Activated CD4-positive, alpha-beta memory T cell treated with anti-CD3 and anti-CD28 coated beads, Interleukin-2, amount 10 ng/mL, durations not matched to agents 7 days and 5 days (primary cell): ENCODE measurements around the gene SNHG17. TPM values are rescaled to one million over a fixed set of nuclear protein-coding genes. Genes with fewer than 3 reads are reported as not detected.
"Not testable (repeated sequence)": the region's sequence is repeated elsewhere in the genome, so short reads cannot be mapped to it uniquely, and the experiment has no call there.

Experiments used
- CTCF ChIA-PET: fragments of 350-600 bp; sonication (Branson Sonifier 250); formaldehyde crosslinking; loops from one replicate; lab custom pipeline; 2021; ENCODE audit warnings: antibody characterized with exemption, inconsistent platforms; lab: Charles Lee
- POLR2A ChIA-PET: fragments of 350-600 bp; sonication (Branson Sonifier 250); formaldehyde crosslinking; loops from one replicate; lab custom pipeline; 2021; ENCODE audit warnings: antibody characterized with exemption; lab: Charles Lee
- DNase-seq: peaks from one replicate; pipeline ENCODE4 v3.0.0-alpha.2; 2020
- H3K27ac Mint-ChIP-seq: one replicate; pipeline ENCODE4 v1.8.0; 2021; ENCODE audit warnings: mild to moderate bottlenecking, mixed read lengths
- H3K27me3 Mint-ChIP-seq: one replicate; pipeline ENCODE4 v1.8.0; 2021; ENCODE audit warnings: mixed read lengths
- H3K36me3 Mint-ChIP-seq: one replicate; pipeline ENCODE4 v1.8.0; 2021; ENCODE audit warnings: low read depth, mixed read lengths
- H3K4me1 Mint-ChIP-seq: one replicate; pipeline ENCODE4 v1.8.0; 2021; ENCODE audit warnings: mixed read lengths
- H3K4me3 Mint-ChIP-seq: one replicate; pipeline ENCODE4 v1.8.0; 2021; ENCODE audit warnings: mild to moderate bottlenecking, mixed read lengths
- H3K9me3 Mint-ChIP-seq: one replicate; pipeline ENCODE4 v1.8.0; 2021; ENCODE audit warnings: mixed read lengths
- total RNA-seq, 2 experiments: library from RNA; stranded (reverse); gene quantifications; one replicate each; pipeline ENCODE4 v1.2.3, GENCODE V29; 2021

SNHG17 gene
- total RNA-seq, 2 experiments from 2014 or later, result 30.1 to 33.4 TPM

DNA sequence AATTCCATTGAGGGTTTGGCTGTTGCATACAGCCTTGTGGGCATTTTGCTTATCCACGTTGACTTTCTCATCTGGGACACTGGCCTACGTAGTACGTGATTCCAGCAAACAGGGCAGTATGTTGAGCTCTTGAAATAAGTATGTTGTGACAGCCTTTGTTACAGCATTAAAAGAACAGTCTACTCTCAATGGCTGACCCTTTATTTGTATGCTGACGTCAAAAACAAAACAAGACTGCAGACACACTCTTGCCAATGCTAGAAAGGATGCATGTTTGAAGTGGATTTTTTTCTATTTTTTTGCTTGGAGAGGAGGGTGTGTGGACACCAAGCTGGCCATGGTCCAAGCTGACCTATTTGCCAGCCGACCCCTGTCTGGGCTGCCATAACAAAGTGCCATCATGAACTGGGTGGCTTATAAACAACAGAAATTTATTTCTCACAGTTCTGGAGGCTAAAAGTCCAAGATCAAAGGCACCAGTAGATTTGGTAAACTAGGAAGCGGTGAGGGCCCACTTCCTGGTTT lies 10.8 kb upstream of the SNHG17 start:
- Mint-ChIP-seq H3K4me3 (peak overlapping the region; percentile 74), H3K27ac (peak overlapping the region; percentile 77), H3K27me3 (peaks cover 10% of the 10 kb centered on the region), H3K9me3 (no peaks in the 10 kb centered on the region), H3K4me1 (peaks cover 29% of the 10 kb centered on the region), H3K36me3 (peaks cover 22% of the 10 kb centered on the region)
- ChIA-PET POLR2A (interaction anchor here (0.6 to 5.7 kb wide), 11 partner anchors 8 to 427 kb away, joined by 3 to 179 read pairs (median 5); partner anchors contain the start of genes RALGAPB and SNHG17), CTCF (interaction anchor here (0.7 to 6.4 kb wide), 9 partner anchors 9 to 359 kb away, joined by 3 to 139 read pairs (median 5); partner anchors contain the start of genes PPP1R16B, RALGAPB and SNHG17)
- no peak for DNase-seq

DNA sequence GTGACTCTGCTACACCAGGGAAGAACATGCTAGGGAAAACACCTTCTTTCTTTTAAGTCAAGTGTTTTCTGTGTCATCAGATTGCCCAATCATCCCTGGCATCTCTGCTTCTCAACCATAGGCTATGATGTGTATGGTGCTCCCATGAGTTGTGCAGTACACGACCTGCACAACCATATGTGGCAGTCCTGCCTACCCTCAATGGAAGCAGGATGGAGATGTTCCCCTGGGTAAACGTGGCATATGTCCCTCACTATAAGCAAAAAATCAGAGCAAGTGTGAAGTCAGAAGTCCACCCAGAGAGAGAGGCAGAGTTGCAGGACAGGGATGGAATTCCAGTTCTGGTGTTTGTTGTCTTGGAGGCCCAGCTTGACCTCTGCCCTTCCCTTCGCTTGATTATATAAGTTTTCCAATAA lies 10.3 kb upstream of the SNHG17 start:
- no peak overlapping the region for H3K27ac Mint-ChIP-seq
- H3K36me3 Mint-ChIP-seq, result peaks cover 16% of the 10 kb centered on the region
- H3K4me3 Mint-ChIP-seq, result no peak overlapping the region
- DNase-seq, result no peak
- no peaks in the 10 kb centered on the region for H3K9me3 Mint-ChIP-seq
- H3K4me1 Mint-ChIP-seq, result peaks cover 29% of the 10 kb centered on the region
- ChIA-PET POLR2A (interaction anchor here (1.0 to 5.7 kb wide), 7 partner anchors 8 to 411 kb away, joined by 4 to 179 read pairs (median 9); partner anchors contain the start of genes RALGAPB and SNHG17), CTCF (interaction anchor here (0.8 to 6.4 kb wide), 7 partner anchors 8 to 319 kb away, joined by 3 to 139 read pairs (median 5); partner anchors contain the start of genes RALGAPB and SNHG17)
- peaks cover 10% of the 10 kb centered on the region for H3K27me3 Mint-ChIP-seq

- no peaks in the 10 kb centered on the region for H3K9me3 Mint-ChIP-seq
- H3K27me3 Mint-ChIP-seq, result peaks cover 10% of the 10 kb centered on the region
- no peak overlapping the region for H3K27ac Mint-ChIP-seq
- no peak for DNase-seq
- ChIA-PET CTCF (no interaction called here), POLR2A (no interaction called here)
- no peak overlapping the region for H3K4me3 Mint-ChIP-seq
- no peaks in the 10 kb centered on the region for H3K36me3 Mint-ChIP-seq
- H3K4me1 Mint-ChIP-seq, result peaks cover 10% of the 10 kb centered on the region
Measured at GRCh38 chr20:38441916-38442315, 6.8 kb upstream of the SNHG17 start.

- H3K4me1 Mint-ChIP-seq, POLR2A ChIA-PET, H3K27ac Mint-ChIP-seq, H3K9me3 Mint-ChIP-seq, DNase-seq, H3K4me3 Mint-ChIP-seq, H3K36me3 Mint-ChIP-seq: not testable (repeated sequence)
- CTCF ChIA-PET, result interaction anchor here (0.8 kb wide), 1 partner anchor 55 kb away, joined by 3 read pairs; no protein-coding TSS in a partner anchor
- peaks cover 10% of the 10 kb centered on the region for H3K27me3 Mint-ChIP-seq
Measured at GRCh38 chr20:38441110-38441509, 6.0 kb upstream of the SNHG17 start.

DNA sequence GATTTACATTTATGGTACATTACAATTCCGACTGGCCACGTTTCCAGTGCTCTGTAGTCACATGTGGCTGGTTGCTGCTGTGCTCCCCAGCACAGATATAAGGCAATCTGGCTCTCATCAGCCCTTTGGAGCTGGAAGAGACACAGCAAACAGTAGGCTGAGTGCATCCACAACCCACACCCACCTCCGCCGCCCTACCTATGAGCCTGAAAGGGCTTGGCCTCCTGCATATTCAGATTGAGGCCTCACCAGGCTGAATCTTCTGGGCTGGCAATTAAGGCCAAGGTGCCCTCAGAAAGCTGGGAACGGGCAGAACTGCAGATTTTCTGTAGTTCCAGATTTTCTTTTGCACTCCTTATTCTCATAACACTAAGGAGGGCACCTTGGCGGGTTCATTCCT lies 2.7 kb upstream of the SNHG17 start:
- Mint-ChIP-seq H3K27me3 (peaks cover 9% of the 10 kb centered on the region), H3K27ac (no peak overlapping the region), H3K4me1 (peaks cover 14% of the 10 kb centered on the region), H3K36me3 (peaks cover 22% of the 10 kb centered on the region), H3K4me3 (no peak overlapping the region), H3K9me3 (no peaks in the 10 kb centered on the region)
- DNase-seq, result no peak
- ChIA-PET CTCF (interaction anchor here (0.6 to 1.7 kb wide), 5 partner anchors 8 to 702 kb away, joined by 3 to 16 read pairs (median 3); partner anchors contain the start of gene RALGAPB), POLR2A (interaction anchor here (2.2 to 2.8 kb wide), 2 partner anchors 9 to 35 kb away, joined by 10 to 27 read pairs; partner anchors contain the start of gene RALGAPB)

DNA sequence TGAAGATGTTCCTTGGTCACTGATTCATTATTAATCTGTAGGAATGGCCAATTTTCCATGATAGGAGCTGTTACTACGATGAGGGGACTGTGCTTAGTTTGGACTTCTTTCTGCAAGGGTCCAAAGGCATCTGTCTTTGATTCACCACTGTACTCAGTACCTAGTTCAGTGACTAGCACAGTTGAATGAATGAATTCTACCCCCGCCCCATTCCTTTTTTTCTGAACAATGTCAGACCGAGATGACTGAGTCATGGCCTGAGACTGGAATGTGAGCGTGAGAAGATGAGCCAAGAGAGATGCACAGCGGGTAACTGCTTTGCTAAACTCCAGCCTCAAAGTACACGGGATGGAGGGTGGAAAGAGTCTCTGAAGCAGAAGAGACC lies 419 bp upstream of the SNHG17 start:
- ChIA-PET CTCF (interaction anchor here (0.6 to 5.0 kb wide), 8 partner anchors 10 to 115 kb away, joined by 3 to 139 read pairs (median 6); partner anchors contain the start of gene RALGAPB), POLR2A (interaction anchor here (0.6 to 4.9 kb wide), 16 partner anchors 9 to 1257 kb away, joined by 3 to 179 read pairs (median 4); partner anchors contain the start of genes FAM83D, MROH8, PPP1R16B and RALGAPB)
- H3K9me3 Mint-ChIP-seq, result no peaks in the 10 kb centered on the region
- no peak for DNase-seq
- no peaks in the 10 kb centered on the region for H3K27me3 Mint-ChIP-seq
- H3K4me1 Mint-ChIP-seq, result peaks cover 36% of the 10 kb centered on the region
- H3K4me3 Mint-ChIP-seq, result peak overlapping the region; percentile 97
- peak overlapping the region; percentile 89 for H3K27ac Mint-ChIP-seq
- peaks cover 44% of the 10 kb centered on the region for H3K36me3 Mint-ChIP-seq

DNA sequence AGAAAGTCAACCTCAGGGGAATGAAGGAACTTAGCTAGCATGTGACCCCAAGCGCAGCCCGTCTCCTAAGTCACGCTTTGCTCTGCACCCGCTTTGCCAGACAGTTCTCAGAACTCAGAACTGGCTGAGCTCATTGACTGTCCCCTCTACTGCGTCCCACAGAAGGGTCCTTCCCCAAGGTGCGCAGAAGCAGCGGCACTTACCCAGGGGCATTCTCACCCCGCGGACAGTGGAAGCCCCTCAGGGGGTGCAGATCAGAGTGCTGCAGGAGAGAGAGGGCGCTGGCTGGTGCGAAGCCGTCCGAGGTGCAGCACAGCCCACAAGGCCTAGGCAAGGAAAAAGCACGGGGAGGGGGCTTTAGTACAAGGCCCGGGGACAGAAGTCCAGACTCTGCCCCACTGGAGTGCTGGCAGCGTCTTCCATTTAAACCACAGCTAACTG lies 807 bp downstream of the SNHG17 start:
- Mint-ChIP-seq H3K36me3 (peaks cover 52% of the 10 kb centered on the region), H3K9me3 (no peaks in the 10 kb centered on the region)

GRCh38 chr20:38433304-38433972 lies 1.7 kb downstream of the SNHG17 start:
- peaks cover 60% of the 10 kb centered on the region for H3K36me3 Mint-ChIP-seq
- H3K4me1 Mint-ChIP-seq, result peaks cover 47% of the 10 kb centered on the region
- no peaks in the 10 kb centered on the region for H3K9me3 Mint-ChIP-seq
- DNase-seq, result no peak
- ChIA-PET CTCF (interaction anchor here (0.5 to 5.0 kb wide), 4 partner anchors 13 to 87 kb away, joined by 6 to 139 read pairs (median 18); partner anchors contain the start of gene RALGAPB), POLR2A (interaction anchor here (0.9 to 4.9 kb wide), 10 partner anchors 8 to 39 kb away, joined by 3 to 179 read pairs (median 9); partner anchors contain the start of gene RALGAPB)
- H3K4me3 Mint-ChIP-seq, result peak overlapping the region; percentile 97
- H3K27me3 Mint-ChIP-seq, result no peaks in the 10 kb centered on the region
- peak overlapping the region; percentile 89 for H3K27ac Mint-ChIP-seq

More for the DNA sequence above, 807 bp downstream of the SNHG17 start:
- CTCF ChIA-PET, result interaction anchor here (0.6 to 5.0 kb wide), 7 partner anchors 12 to 1069 kb away, joined by 3 to 139 read pairs (median 8); partner anchors contain the start of gene RALGAPB
- H3K4me3 Mint-ChIP-seq, result peak overlapping the region; percentile 97
- DNase-seq, result peak; percentile 37
- H3K27ac Mint-ChIP-seq, result peak overlapping the region; percentile 89
- POLR2A ChIA-PET, result interaction anchor here (0.5 to 4.9 kb wide), 15 partner anchors 9 to 401 kb away, joined by 3 to 179 read pairs (median 4); partner anchors contain the start of genes RALGAPB, RPRD1B and TTI1
- no peaks in the 10 kb centered on the region for H3K27me3 Mint-ChIP-seq
- H3K4me1 Mint-ChIP-seq, result peaks cover 42% of the 10 kb centered on the region

- H3K9me3 Mint-ChIP-seq, DNase-seq, H3K27ac Mint-ChIP-seq, H3K27me3 Mint-ChIP-seq: not testable (repeated sequence)
- H3K4me3 Mint-ChIP-seq, result peak overlapping the region; percentile 97
- ChIA-PET POLR2A (interaction anchor here (2.3 to 4.9 kb wide), 3 partner anchors 15 to 40 kb away, joined by 6 to 179 read pairs (median 46); partner anchors contain the start of gene RALGAPB), CTCF (interaction anchor here (0.5 to 5.0 kb wide), 3 partner anchors 13 to 88 kb away, joined by 3 to 139 read pairs (median 6); partner anchors contain the start of gene RALGAPB)
- H3K4me1 Mint-ChIP-seq, result peaks cover 50% of the 10 kb centered on the region
- H3K36me3 Mint-ChIP-seq, result peaks cover 66% of the 10 kb centered on the region
Measured at GRCh38 chr20:38432870-38433269, 2.3 kb downstream of the SNHG17 start.

DNA sequence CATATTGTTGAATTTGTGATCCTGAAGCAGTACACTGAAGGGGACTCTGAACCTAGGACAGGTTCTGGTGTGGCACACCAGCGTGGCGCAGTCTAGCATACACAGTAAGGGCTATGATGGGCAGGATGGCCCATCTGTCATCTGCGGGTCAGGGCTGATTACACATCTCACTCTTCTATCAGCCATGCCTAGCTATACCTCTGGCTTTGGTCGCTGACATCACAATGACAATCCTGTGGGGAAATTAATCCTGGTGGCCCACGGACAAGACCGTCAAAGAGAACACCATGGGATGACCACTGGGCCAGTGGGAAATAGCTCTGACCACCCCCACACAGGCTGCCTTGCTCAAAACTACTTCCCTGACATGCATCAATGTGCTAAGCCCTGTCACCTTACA lies 2.8 kb downstream of the SNHG17 start:
- H3K9me3 Mint-ChIP-seq, result no peaks in the 10 kb centered on the region
- POLR2A ChIA-PET, result interaction anchor here (2.3 to 4.9 kb wide), 2 partner anchors 16 to 17 kb away, joined by 6 to 179 read pairs; no protein-coding TSS in a partner anchor

GRCh38 chr20:38430679-38431325 lies 4.3 kb downstream of the SNHG17 start:
- no peak overlapping the region for H3K4me3 Mint-ChIP-seq
- peak overlapping the region; percentile 47 for H3K27ac Mint-ChIP-seq
- peaks cover 61% of the 10 kb centered on the region for H3K4me1 Mint-ChIP-seq
- H3K9me3 Mint-ChIP-seq, result no peaks in the 10 kb centered on the region
- H3K36me3 Mint-ChIP-seq, result peaks cover 84% of the 10 kb centered on the region
- H3K27me3 Mint-ChIP-seq, result no peaks in the 10 kb centered on the region
- ChIA-PET CTCF (interaction anchor here (5.0 kb wide), 1 partner anchor 15 kb away, joined by 139 read pairs; no protein-coding TSS in a partner anchor), POLR2A (interaction anchor here (1.6 to 4.9 kb wide), 4 partner anchors 10 to 22 kb away, joined by 4 to 179 read pairs (median 5); no protein-coding TSS in a partner anchor)
- DNase-seq, result no peak

More for the DNA sequence above, 2.8 kb downstream of the SNHG17 start:
- peaks cover 70% of the 10 kb centered on the region for H3K36me3 Mint-ChIP-seq
- H3K27me3 Mint-ChIP-seq, result no peaks in the 10 kb centered on the region
- H3K4me3 Mint-ChIP-seq, result peak overlapping the region; percentile 15
- peaks cover 55% of the 10 kb centered on the region for H3K4me1 Mint-ChIP-seq
- CTCF ChIA-PET, result interaction anchor here (0.9 to 5.0 kb wide), 3 partner anchors 14 to 494 kb away, joined by 3 to 139 read pairs (median 3); partner anchors contain the start of genes FAM83D and RALGAPB
- peak overlapping the region; percentile 5 for H3K27ac Mint-ChIP-seq
- no peak for DNase-seq
